ENCODE data around the gene CFC1.
"Not testable (repeated sequence)": the region's sequence is repeated elsewhere in the genome, so short reads cannot be mapped to it uniquely, and the experiment has no call there.

The CFC1 gene

GRCh38 chr2:130543785-130544528, 55.4 kb downstream of the CFC1 start:
- H3K4me3 ChIP-seq (ENCODE audit: low read depth, low read length); DNase-seq (ENCODE audit: low read depth); in situ Hi-C loops (cut with HindIII; ENCODE audit: low sequenced_read_pairs): not testable (repeated sequence)

GRCh38 chr2:130542789-130543188, 56.6 kb downstream of the CFC1 start:
- in situ Hi-C loops (cut with HindIII; ENCODE audit: low sequenced_read_pairs); DNase-seq (ENCODE audit: low read depth); H3K4me3 ChIP-seq (ENCODE audit: low read depth, low read length): not testable (repeated sequence)

Data from astrocyte of the cerebellum (primary cell).